Stimulated activated CD4-positive, alpha-beta T cell treated with anti-CD3 and anti-CD28 coated beads, Interleukin-1b, Interleukin-23, amount 100 ng/mL, for 1 hour (primary cell): ENCODE measurements around the gene DLK2.
"Not testable (repeated sequence)": the region's sequence is repeated elsewhere in the genome, so short reads cannot be mapped to it uniquely, and the experiment has no call there.

Experiments used
- DNase-seq, 2 donors: peaks; one replicate each; pipeline ENCODE4 v3.0.0-alpha.2; 2020; ENCODE audit warnings: low read depth in 2 of 2

Gene DLK2

DNA sequence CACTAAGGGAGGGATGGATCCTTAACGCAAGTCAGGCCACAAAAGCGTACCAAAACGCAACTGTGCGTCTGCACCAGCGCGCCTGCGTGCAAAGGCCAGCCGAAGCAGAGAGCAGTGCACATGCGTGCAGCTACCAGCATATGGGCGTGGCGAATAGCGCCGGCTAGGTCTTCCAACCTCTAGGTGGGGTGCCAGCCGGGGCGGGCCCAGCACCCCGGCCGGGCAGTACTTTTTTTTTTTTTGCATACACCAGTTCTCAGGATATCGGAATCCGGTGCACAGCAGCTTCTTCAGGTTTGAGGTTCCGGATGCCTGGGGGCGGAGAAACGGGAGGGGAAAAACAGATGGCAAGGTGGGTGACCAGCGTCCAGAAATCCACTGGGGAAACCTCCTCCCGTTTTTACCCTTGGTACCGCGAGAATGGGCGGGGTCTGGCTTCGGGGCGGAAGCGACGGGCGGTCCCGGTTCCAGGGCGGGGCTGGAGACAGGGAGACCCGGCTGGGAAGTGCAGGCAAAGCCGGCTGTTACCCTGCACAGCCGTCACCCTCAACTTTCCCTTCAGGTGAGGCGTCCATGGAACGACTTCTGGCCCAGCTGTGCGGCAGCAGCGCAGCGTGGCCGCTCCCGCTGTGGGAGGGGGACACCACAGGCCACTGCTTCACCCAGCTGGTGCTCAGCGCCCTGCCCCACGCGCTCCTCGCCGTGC lies 27.8 kb downstream of the DLK2 start, which contains the start of gene ABCC10:
Gene ABCC10, plus strand, starts transcription at position 136 of the 706 bp plus-strand sequence. Its CDS starts 438 bp downstream, at position 574.
- peak; percentile 78 to 83 for DNase-seq

DNA sequence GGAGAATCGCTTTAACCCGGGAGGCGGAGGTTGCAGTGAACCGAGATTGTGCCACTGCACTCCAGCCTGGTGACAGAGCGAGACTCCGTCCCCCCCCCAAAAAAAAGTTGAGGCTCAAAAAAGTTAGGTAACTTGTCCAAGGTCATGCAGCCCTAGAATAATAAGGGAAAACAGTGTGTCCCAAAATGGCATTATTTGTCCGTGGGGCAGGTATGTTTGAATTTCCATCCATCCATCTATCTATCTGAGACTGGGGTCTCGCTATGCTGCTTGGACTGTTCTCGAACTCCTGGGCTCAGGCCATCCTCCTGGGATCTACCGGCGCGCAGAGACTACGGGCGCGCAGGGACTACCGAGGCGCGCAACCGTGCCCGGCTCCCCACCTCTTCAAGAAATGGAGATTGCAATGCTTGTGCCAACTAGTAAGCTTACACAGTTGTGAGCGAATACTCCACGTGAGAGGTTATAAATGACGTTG lies 28.4 kb downstream of the DLK2 start:
- DNase-seq = no peak

DNA sequence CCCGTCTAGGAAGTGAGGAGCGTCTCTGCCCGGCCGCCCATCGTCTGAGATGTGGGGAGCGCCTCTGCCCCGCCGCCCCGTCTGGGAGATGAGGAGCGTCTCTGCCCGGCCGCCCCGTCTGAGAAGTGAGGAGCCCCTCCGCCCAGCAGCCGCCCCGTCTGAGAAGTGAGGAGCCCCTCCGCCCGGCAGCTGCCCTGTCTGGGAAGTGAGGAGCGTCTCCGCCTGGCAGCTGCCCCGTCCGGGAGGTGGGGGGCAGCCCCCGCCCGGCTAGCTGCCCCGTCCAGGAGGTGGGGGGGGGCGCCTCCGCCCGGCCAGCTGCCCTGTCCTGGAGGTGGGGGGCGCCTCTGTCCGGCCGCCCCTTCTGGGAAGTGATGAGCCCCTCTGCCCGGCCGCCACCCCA lies 30.3 kb downstream of the DLK2 start:
- DNase-seq = not testable (repeated sequence)

DNA sequence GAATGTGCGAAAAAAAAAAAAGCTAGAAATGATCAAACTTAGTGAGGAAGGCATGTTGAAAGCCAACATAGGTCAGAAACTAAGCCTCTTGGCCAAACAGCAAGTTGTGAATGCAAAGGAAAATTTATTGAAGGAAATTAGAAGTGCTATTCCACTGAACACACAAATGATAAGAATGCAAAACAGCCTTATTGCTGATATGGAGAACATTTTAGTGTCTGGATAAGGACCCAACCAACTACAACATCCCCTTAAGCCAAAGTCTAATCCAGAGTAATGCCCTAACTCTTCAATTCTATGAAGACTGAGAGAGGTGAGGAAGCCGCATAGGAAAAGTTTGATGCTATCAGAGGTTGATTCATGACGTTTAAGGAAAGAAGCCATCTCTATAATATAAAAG lies 33.5 kb downstream of the DLK2 start:
- DNase-seq = no peak

DNA sequence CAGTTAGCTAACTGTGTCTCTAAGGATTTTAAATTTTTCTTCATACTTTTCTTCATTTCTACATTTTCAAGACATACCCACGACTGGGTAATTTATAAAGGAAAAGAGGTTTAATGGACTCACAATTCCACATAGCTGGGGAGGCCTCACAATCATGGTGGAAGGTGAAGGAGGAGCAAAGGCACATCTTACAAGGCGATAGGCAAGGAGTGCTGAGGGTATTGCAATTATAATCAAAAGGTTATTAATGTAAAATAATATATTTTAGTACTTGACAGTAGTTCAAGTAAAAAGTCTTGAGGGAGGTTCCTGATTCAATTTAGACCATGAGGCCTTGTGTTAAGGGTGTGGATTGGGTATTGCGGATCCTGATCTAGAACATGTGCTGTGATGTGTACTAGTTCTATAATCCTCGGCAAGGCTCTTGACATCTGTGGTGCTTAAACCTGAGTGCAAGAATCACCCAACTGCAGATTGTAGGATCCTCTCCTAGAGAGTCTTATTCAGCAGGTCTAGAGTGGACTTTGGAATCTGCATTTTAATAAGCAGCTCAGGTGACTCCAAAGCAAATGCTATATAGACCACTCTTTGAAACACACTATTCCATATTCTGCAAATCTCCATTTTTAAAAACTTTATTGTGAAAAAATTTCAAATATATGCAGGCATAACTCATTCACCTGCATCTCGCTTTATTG lies 35.2 kb downstream of the DLK2 start:
- no peak for DNase-seq

DNA sequence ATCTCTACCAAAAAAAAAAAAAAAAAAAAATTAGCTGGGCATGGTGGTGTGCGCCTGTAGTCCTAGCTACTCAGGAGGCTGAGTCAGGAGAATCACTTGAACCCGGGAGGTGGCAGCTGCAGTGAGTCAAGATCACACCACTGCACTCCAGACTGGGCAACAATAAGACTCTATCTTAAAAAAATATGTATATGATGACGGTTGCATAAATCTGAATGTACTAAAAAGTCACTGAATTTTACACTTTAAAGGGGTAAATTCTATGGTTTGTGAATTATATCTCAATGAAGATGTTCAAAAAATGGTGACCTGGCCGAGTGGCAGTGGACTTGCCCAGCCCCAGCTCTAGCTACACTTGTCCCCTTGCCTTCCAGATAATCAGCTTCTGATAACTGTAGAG lies 38.4 kb downstream of the DLK2 start:
- DNase-seq = no peak

DNA sequence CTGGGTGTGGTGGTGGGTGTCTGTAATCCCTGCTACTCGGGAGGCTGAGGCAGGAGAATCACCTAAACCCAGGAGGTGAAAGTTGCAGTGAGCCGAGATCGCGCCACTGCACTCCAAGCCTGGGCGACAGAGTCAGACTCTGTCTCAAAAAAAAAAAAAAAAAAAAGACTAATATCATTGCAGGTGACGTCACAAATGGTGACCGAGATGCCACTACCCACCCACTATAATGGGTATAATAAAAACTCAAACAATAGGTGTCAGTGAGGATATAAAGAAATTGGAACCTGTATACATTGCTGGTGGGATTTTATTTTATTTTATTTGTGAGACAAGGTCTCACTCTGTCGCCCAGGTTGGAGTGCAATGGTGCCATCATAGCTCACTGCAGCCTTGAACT lies 40.1 kb downstream of the DLK2 start:
- not testable (repeated sequence) for DNase-seq

DNA sequence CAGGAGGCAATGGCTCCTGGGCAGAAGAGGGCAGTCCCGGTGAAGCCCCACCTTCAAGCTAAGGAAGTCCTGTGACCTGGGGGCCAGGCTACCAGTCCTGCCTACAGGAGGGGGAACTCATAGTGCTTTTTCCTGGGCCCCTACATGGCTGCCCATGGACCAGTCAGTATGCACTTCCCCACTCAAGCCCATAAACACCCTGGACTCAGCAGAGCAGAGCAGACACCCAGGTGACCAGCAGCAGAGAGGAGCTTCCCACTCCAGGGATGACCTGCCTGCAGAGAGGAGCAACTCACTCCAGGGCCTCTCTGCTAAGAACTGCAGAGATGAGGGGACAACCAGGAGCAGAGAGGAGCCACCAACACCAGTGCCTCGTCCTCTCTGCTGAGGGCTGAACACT lies 42.3 kb downstream of the DLK2 start:
- no peak for DNase-seq

DNA sequence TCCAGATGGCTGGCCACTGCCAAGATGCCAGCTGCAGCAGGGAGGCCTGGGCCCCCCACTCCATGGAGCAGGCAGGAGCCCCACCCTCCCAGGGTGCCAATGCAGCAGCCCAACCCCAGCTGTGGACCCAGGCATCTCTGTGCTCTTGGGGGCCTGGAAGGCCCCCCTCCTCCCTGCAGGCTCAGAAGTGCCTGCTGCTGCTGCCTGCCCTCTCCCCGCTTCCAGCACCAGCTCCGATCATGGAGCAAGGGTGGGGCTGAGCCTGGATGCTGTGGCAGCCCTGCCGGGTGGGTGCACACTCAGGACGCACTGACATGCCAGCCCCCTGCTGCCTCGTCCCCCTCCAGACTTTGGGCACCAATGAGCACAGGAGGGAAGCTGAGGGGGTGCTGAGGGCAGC lies 42.8 kb downstream of the DLK2 start:
- no peak for DNase-seq

DNA sequence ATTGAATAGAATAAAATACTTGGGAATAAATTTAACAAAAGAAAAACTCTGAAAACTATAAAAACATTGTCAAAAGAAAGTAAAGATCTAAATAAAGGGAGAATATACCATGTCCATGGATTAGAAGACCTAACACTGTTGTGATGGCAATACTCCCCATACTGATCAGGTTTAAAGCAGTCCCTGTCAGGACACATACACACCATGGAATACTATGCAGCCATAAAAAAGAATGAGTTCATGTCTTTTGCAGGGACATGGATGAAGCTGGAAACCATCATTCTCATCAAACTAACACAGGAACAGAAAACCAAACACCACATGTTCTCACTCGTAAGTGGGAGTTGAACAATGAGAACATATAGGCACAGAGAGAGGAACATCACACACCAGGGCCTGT lies 44.6 kb downstream of the DLK2 start:
- not testable (repeated sequence) for DNase-seq

DNA sequence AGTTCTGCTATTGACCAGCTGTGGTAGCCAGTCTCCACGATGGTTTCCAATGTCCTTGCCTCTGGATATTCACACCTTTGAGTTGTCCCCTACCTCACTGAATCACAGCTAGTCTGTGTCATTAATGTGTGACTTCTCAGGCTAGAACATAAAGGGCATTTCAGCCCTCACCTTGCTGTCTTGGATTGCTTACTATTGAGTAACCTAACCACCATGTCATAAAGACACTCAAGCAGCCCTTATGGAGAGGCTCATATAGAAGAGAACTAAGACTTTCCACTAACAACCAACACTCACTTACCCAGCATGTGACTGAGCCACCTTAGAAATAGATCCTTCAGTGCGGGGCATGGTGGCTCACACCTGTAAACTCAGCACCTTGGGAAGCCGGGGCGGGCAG lies 47.1 kb downstream of the DLK2 start:
- DNase-seq = no peak

DNA sequence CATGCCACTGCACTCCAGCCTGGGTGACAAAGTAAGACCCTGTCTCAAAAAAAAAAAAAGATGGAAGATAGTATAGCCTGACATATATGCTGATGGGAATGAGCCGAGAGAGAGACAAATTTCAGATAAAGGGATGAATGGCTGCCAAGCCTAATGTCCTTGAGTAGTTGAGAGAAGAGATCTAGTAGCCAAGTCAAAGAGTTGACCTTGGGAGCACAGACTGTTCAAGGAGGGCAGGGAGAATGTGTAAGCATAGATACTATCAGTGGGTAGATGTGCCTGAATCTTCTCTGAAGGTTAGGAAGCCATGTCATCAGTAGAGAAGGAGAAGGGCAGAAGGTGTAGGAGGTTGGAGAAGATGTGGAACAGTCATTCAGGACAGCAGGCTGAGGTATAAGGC lies 48.1 kb downstream of the DLK2 start:
- no peak for DNase-seq

DNA sequence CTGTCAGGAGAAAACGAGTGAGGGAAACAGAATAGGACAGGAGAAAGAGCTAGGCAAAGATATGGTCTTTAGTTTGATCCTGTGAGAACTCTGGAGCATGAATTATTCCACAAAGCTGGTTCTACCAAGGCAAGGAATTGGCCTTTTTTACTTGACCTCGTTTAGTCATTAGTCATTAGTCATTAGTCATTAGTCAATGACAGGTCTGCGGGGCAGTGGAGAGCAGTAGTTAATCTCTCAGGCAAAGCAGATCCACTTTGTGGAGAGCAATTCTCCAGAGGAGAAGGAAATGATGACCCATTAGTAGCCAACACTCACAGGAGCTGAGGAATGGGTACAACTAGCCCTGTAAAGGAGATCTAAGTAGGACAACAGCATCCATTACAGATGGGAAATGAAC lies 50.0 kb downstream of the DLK2 start:
- DNase-seq = no peak

DNA sequence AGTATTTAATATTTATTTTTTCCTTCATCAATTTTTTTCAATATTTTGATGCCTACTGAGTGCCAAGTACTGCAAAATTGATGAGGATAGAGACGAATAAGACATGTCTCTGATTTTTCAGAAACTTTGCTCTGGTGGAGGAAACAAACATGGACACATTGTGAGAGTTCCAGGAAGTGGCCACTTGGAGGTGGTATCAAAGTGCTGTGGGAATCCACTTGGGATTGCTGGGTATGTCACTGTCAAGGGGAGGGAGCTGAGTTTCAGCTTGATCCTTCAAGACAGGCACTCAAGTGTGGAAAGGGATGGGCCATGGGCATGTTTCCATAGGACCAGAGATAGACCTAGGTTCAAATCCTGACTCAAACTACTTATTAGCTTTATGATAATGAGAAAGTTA lies 52.5 kb downstream of the DLK2 start:
- no peak for DNase-seq

DNA sequence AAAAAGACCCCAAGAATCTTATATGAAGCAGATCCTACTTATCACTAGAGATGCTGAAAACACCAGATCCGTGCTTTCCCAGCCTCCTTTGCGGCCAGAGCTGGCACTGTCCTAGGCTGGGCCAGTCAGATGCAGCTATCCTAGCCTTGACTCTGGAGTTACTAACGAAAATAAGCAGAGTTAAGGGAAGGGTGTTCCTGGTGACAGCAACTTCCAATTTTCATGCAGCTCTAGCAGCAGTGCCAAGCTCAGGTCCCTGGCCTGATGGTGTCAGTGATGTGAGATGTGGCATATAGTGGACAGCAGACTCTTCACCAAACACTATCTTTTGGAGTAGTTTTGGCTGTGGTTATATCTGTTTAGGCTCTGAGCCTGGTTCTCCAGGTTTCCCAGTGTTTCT lies 53.6 kb downstream of the DLK2 start:
- DNase-seq = no peak
